KMS-11 (cell line): Measurements from ENCODE around the gene CTNNA2.

Experiments used
- H2AFZ ChIP-seq: fragments of 200-600 bp; sonication (generic); 2 replicates; pipeline ENCODE4 v1.6.1; 2016; ENCODE audit warnings: antibody characterized with exemption, mixed run types, low read depth
- H3K27ac ChIP-seq: fragments of 200-600 bp; sonication (generic); 2 replicates; pipeline ENCODE4 v1.6.1; 2016; ENCODE audit warnings: mild to moderate bottlenecking, mixed run types
- H3K27me3 ChIP-seq: fragments of 200-600 bp; sonication (generic); 2 replicates; pipeline ENCODE4 v1.6.1; 2017; ENCODE audit warnings: mild to moderate bottlenecking, low read depth, mixed run types, moderate library complexity; ENCODE audit not compliant: insufficient read depth
- H3K36me3 ChIP-seq: fragments of 200-600 bp; sonication (generic); 2 replicates; pipeline ENCODE4 v1.6.1; 2017; ENCODE audit warnings: mild to moderate bottlenecking, mixed run types; ENCODE audit not compliant: insufficient read depth
- H3K4me1 ChIP-seq: fragments of 200-600 bp; sonication (generic); 2 replicates; pipeline ENCODE4 v1.6.1; 2016; ENCODE audit warnings: mild to moderate bottlenecking, low read depth, mixed run types; ENCODE audit not compliant: poor library complexity, severe bottlenecking
- H3K4me2 ChIP-seq: fragments of 200-600 bp; sonication (generic); 2 replicates; pipeline ENCODE4 v1.7.0; 2016; ENCODE audit warnings: mild to moderate bottlenecking, mixed run types
- H3K4me3 ChIP-seq: fragments of 200-600 bp; sonication (generic); IDR thresholded peaks from 2 replicates; pipeline ENCODE4 v1.6.1; 2017; ENCODE audit warnings: low read depth, low read length, mixed read lengths; ENCODE audit not compliant: insufficient read depth
- H3K79me2 ChIP-seq: fragments of 200-600 bp; sonication (generic); 2 replicates; pipeline ENCODE4 v1.6.1; 2016; ENCODE audit warnings: low read depth, mixed run types; ENCODE audit not compliant: insufficient read depth
- H3K9ac ChIP-seq: fragments of 200-600 bp; sonication (generic); 2 replicates; pipeline ENCODE4 v1.6.1; 2016; ENCODE audit warnings: mild to moderate bottlenecking, mixed run types
- H4K20me1 ChIP-seq: fragments of 200-600 bp; sonication (generic); 2 replicates; pipeline ENCODE4 v1.6.1; 2016; ENCODE audit warnings: mild to moderate bottlenecking, mixed run types; ENCODE audit not compliant: insufficient read depth
- TF ChIP-seq, protein P1 (sequence below): fragments of 200-600 bp; sonication (generic); conservative IDR thresholded peaks from 2 replicates; pipeline ENCODE4 v1.6.1; 2017; ENCODE audit warnings: low read depth, mild to moderate bottlenecking, antibody characterized with exemption, low read length, moderate library complexity, mixed read lengths

Gene CTNNA2

GRCh38 chr2:79666430-79666829 lies 153.6 kb downstream of the CTNNA2 start:
- H3K36me3 ChIP-seq, result no peaks in the 10 kb centered on the region
- H3K27me3 ChIP-seq, result no peaks in the 10 kb centered on the region
- no peaks in the 10 kb centered on the region for H3K79me2 ChIP-seq
- TF ChIP-seq, protein P1, sequence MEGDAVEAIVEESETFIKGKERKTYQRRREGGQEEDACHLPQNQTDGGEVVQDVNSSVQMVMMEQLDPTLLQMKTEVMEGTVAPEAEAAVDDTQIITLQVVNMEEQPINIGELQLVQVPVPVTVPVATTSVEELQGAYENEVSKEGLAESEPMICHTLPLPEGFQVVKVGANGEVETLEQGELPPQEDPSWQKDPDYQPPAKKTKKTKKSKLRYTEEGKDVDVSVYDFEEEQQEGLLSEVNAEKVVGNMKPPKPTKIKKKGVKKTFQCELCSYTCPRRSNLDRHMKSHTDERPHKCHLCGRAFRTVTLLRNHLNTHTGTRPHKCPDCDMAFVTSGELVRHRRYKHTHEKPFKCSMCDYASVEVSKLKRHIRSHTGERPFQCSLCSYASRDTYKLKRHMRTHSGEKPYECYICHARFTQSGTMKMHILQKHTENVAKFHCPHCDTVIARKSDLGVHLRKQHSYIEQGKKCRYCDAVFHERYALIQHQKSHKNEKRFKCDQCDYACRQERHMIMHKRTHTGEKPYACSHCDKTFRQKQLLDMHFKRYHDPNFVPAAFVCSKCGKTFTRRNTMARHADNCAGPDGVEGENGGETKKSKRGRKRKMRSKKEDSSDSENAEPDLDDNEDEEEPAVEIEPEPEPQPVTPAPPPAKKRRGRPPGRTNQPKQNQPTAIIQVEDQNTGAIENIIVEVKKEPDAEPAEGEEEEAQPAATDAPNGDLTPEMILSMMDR, result no peak
- H3K9ac ChIP-seq, result no peak overlapping the region
- H3K4me3 ChIP-seq, result no peak overlapping the region
- H4K20me1 ChIP-seq, result no peaks in the 10 kb centered on the region
- H2AFZ ChIP-seq, result no peak overlapping the region
- H3K4me1 ChIP-seq, result peaks cover 17% of the 10 kb centered on the region
- H3K4me2 ChIP-seq, result no peak overlapping the region
- H3K27ac ChIP-seq, result no peak overlapping the region

DNA sequence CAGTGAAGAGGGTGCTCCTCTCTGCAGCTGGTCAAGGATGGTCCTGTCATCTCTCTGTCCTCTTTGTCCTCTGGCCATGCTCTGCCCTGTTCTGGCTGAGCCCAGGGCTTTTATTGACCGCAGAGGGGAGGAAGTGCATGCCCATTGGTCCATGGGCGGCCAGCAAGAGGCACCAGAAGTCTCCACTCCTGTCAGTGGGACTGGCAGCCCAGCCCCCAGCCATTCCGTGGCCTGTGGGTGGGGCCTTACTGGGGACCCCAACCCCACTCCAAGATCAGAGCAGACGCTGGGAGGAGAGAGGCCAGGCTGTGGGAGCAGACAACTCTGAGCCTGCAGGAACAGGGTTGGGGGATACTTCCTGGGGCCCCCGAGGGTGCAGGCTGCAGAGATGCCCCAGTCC lies 156.9 kb downstream of the CTNNA2 start:
- Histone ChIP-seq H3K4me1 (peaks cover 17% of the 10 kb centered on the region), H3K36me3 (no peaks in the 10 kb centered on the region), H2AFZ (no peak overlapping the region), H3K79me2 (no peaks in the 10 kb centered on the region), H3K9ac (no peak overlapping the region), H3K4me2 (no peak overlapping the region), H3K27me3 (no peaks in the 10 kb centered on the region), H3K4me3 (no peak overlapping the region), H4K20me1 (no peaks in the 10 kb centered on the region), H3K27ac (no peak overlapping the region)
- TF ChIP-seq, protein P1, result no peak

- no peaks in the 10 kb centered on the region for H3K79me2 ChIP-seq
- no peak overlapping the region for H3K27ac ChIP-seq
- no peaks in the 10 kb centered on the region for H3K36me3 ChIP-seq
- TF ChIP-seq, protein P1, result no peak
- peaks cover 17% of the 10 kb centered on the region for H3K4me1 ChIP-seq
- no peaks in the 10 kb centered on the region for H4K20me1 ChIP-seq
- H2AFZ ChIP-seq, result no peak overlapping the region
- no peak overlapping the region for H3K4me2 ChIP-seq
- no peaks in the 10 kb centered on the region for H3K27me3 ChIP-seq
- no peak overlapping the region for H3K9ac ChIP-seq
- no peak overlapping the region for H3K4me3 ChIP-seq
These were observed 157.3 kb downstream of the CTNNA2 start for GRCh38 chr2:79670198-79670597.

- H2AFZ ChIP-seq, result no peak overlapping the region
- no peak overlapping the region for H3K4me3 ChIP-seq
These were observed 174.0 kb downstream of the CTNNA2 start for GRCh38 chr2:79686884-79687283.

More at GRCh38 chr2:79686884-79687283, 174.0 kb downstream of the CTNNA2 start:
- Histone ChIP-seq H3K9ac (no peak overlapping the region), H3K4me1 (no peaks in the 10 kb centered on the region), H3K79me2 (no peaks in the 10 kb centered on the region), H4K20me1 (no peaks in the 10 kb centered on the region), H3K36me3 (no peaks in the 10 kb centered on the region), H3K4me2 (no peak overlapping the region), H3K27ac (no peak overlapping the region), H3K27me3 (no peaks in the 10 kb centered on the region)
- TF ChIP-seq, protein P1, result no peak
